ENCODE measurements around the gene SNAP47.
A peak's percentile ranks its signal among the peaks of the same experiment; 100 is the strongest.
"Not testable (repeated sequence)": the region's sequence is repeated elsewhere in the genome, so short reads cannot be mapped to it uniquely, and the experiment has no call there.

Gene SNAP47

GRCh38 chr1:227734856-227735538 is at the start of gene SNAP47, which contains the start of gene JMJD4:
SNAP47 (plus strand) TSS chr1:227735435; CDS start chr1:227747737, 12,302 bp downstream.
JMJD4 (minus strand) TSS chr1:227735302; CDS start chr1:227735273, 29 bp downstream.
- DNase-seq (ENCODE audit: low read depth): no peak

- no peak for DNase-seq (ENCODE audit: low read depth)
Measured at GRCh38 chr1:227685807-227686206, 49.4 kb upstream of the SNAP47 start.

GRCh38 chr1:227697321-227697864 is 37.8 kb upstream of the SNAP47 start:
- DNase-seq (ENCODE audit: low read depth): no peak

GRCh38 chr1:227701631-227702030 is 33.6 kb upstream of the SNAP47 start:
- not testable (repeated sequence) for DNase-seq (ENCODE audit: low read depth)

- DNase-seq (ENCODE audit: low read depth): no peak
Measured at GRCh38 chr1:227707846-227708245, 27.4 kb upstream of the SNAP47 start.

GRCh38 chr1:227709451-227709850 is 25.8 kb upstream of the SNAP47 start:
- DNase-seq (ENCODE audit: low read depth): peak; percentile 10

- DNase-seq (ENCODE audit: low read depth): not testable (repeated sequence)
Measured at GRCh38 chr1:227710474-227710873, 24.8 kb upstream of the SNAP47 start.

GRCh38 chr1:227712648-227713047 is 22.6 kb upstream of the SNAP47 start:
- no peak for DNase-seq (ENCODE audit: low read depth)

GRCh38 chr1:227718932-227719331 is 16.3 kb upstream of the SNAP47 start:
- DNase-seq (ENCODE audit: low read depth): no peak

- no peak for DNase-seq (ENCODE audit: low read depth)
Measured at GRCh38 chr1:227723474-227723873, 11.8 kb upstream of the SNAP47 start.

GRCh38 chr1:227725046-227725445 is 10.2 kb upstream of the SNAP47 start:
- DNase-seq (ENCODE audit: low read depth): no peak

GRCh38 chr1:227726318-227726717 is 8.9 kb upstream of the SNAP47 start:
- no peak for DNase-seq (ENCODE audit: low read depth)

GRCh38 chr1:227726924-227727599 is 8.2 kb upstream of the SNAP47 start:
- DNase-seq (ENCODE audit: low read depth): no peak

GRCh38 chr1:227728059-227728891 is 7.0 kb upstream of the SNAP47 start:
- DNase-seq (ENCODE audit: low read depth): no peak

- no peak for DNase-seq (ENCODE audit: low read depth)
Measured at GRCh38 chr1:227728892-227729143, 6.4 kb upstream of the SNAP47 start.

- no peak for DNase-seq (ENCODE audit: low read depth)
Measured at GRCh38 chr1:227729144-227729880, 5.9 kb upstream of the SNAP47 start.

- no peak for DNase-seq (ENCODE audit: low read depth)
Measured at GRCh38 chr1:227729881-227730629, 5.2 kb upstream of the SNAP47 start.

GRCh38 chr1:227730630-227731151 is 4.5 kb upstream of the SNAP47 start:
- no peak for DNase-seq (ENCODE audit: low read depth)

GRCh38 chr1:227731241-227731677 is 4.0 kb upstream of the SNAP47 start:
- DNase-seq (ENCODE audit: low read depth): no peak

- DNase-seq (ENCODE audit: low read depth): no peak
Measured at GRCh38 chr1:227731696-227732585, 3.3 kb upstream of the SNAP47 start.
